K562 (cell line): Measurements from ENCODE around the gene COPS8.

ENCODE experiments used
- EZH2 ChIP-seq: IDR thresholded peaks from 2 replicates; pipeline ENCODE4 v1.6.1; 2012; ENCODE audit warnings: low read depth, mild to moderate bottlenecking, inconsistent platforms, low read length, borderline replicate concordance
- MAZ ChIP-seq, 2 experiments: fragments of 450-650 bp in 1 of 2; sonication (generic) in 1 of 2; formaldehyde crosslinking; IDR thresholded peaks in 1 of 2; conservative IDR thresholded peaks in 1 of 2; 2 replicates each; pipeline versions ENCODE4 v1.4.0 to v1.5.0; 2020; ENCODE audit warnings: mild to moderate bottlenecking in 1 of 2, missing genetic modification reagents in 1 of 2
- POLR2A ChIP-seq: fragments of 450-650 bp; conservative IDR thresholded peaks from 2 replicates; pipeline ENCODE4 v1.6.1; 2016

- TF ChIP-seq MAZ (CRISPR knock-in tag; conservative IDR thresholded peaks at IDR 0.05 in 1 of 2, IDR thresholded peaks at IDR 0.05 in 1 of 2) (no peak), POLR2A (no peak), EZH2 (no peak)
Observed at GRCh38 chr2:237134321-237135230, 48.9 kb downstream of the COPS8 start.
